H1 (cell line): Measurements from ENCODE around the gene SSNA1.

ENCODE experiments used
- CREB1 ChIP-seq: IDR thresholded peaks from 2 replicates; pipeline ENCODE4 v1.6.1; 2012; ENCODE audit warnings: inconsistent platforms
- EGR1 ChIP-seq: IDR thresholded peaks from 2 replicates; pipeline ENCODE4 v1.6.1; 2011; ENCODE audit warnings: low read depth, low read length, borderline replicate concordance
- EP300 ChIP-seq, 2 experiments: IDR thresholded peaks; 1 replicate in 1 of 2; 2 replicates in 1 of 2; pipeline ENCODE4 v1.6.1; 2011 to 2012; ENCODE audit warnings: low read depth in 2 of 2, low read length in 2 of 2, mild to moderate bottlenecking in 2 of 2, borderline replicate concordance in 1 of 2, inconsistent platforms in 1 of 2, moderate library complexity in 1 of 2
- EZH2 ChIP-seq: fragments of 200-600 bp; sonication (generic); IDR thresholded peaks from 2 replicates; pipeline ENCODE4 v1.7.1; 2012; ENCODE audit warnings: low read depth, mild to moderate bottlenecking, moderate library complexity, low read length, inconsistent platforms; ENCODE audit not compliant: severe bottlenecking
- POLR2A ChIP-seq, 2 experiments: IDR thresholded peaks; 1 replicate in 1 of 2; 2 replicates in 1 of 2; pipeline ENCODE4 v1.6.1; 2011; ENCODE audit warnings: low read depth in 2 of 2, low read length in 2 of 2, mild to moderate bottlenecking in 2 of 2; ENCODE audit errors: control extremely low read depth in 1 of 2
- POLR2AphosphoS5 ChIP-seq: IDR thresholded peaks from 2 replicates; pipeline ENCODE4 v1.6.1; 2011; ENCODE audit warnings: low read depth, low read length
- RAD21 ChIP-seq, 2 experiments: IDR thresholded peaks in 1 of 2; conservative IDR thresholded peaks in 1 of 2; 2 replicates each; pipeline ENCODE4 v1.6.1; 2011; ENCODE audit warnings: low read depth in 2 of 2, low read length in 2 of 2, improper control_type of control experiment in 1 of 2, inconsistent platforms in 1 of 2, mild to moderate bottlenecking in 1 of 2, moderate library complexity in 1 of 2
- RFX5 ChIP-seq: IDR thresholded peaks from 2 replicates; pipeline ENCODE4 v1.6.1; 2011; ENCODE audit warnings: low read depth, low read length, improper control_type of control experiment, borderline replicate concordance
- SP1 ChIP-seq: IDR thresholded peaks from 2 replicates; pipeline ENCODE4 v1.6.1; 2011; ENCODE audit warnings: low read depth, low read length
- TBP ChIP-seq: IDR thresholded peaks from 2 replicates; pipeline ENCODE4 v1.6.1; 2011; ENCODE audit warnings: low read depth, low read length, improper control_type of control experiment
- YY1 ChIP-seq: IDR thresholded peaks from 2 replicates; pipeline ENCODE4 v1.6.1; 2011; ENCODE audit warnings: low read depth, mild to moderate bottlenecking, low read length
- TF ChIP-seq, protein P1 (sequence below), 3 experiments: IDR thresholded peaks; 1 replicate in 2 of 3; 2 replicates in 1 of 3; pipeline versions ENCODE4 v1.5.1 to v1.6.1; 2011; ENCODE audit warnings: low read length in 3 of 3, mild to moderate bottlenecking in 3 of 3, inconsistent platforms in 2 of 3, low read depth in 1 of 3, moderate library complexity in 1 of 3; ENCODE audit not compliant: insufficient read depth in 1 of 3; ENCODE audit errors: control extremely low read depth in 1 of 3
- TF ChIP-seq, protein P2 (sequence below): IDR thresholded peaks from 2 replicates; pipeline ENCODE4 v1.6.1; 2012; ENCODE audit warnings: inconsistent platforms

DNA sequence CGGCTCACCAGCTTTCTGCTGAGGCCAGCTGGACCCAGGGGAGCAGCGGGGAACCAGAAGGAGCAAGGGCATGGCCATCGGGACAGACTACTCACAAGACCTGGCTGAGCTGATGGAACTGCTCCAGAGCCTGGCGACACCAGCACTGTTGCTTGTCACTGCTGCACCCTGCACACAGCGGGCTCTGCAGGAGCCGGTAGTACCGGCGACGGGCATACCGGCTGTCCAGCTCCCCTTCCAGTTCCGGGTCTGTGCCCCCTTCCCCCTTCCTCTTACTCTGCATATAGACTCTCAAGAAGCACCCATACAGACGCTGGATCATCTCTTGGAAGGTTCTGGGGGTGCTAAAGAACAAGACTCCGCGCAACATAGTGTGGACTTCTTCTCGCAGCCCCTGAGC is 1.1 kb upstream of the SSNA1 start:
- TF ChIP-seq EGR1 (no peak), CREB1 (no peak), POLR2A (IDR thresholded peaks at IDR 0.05; ENCODE audit: control extremely low read depth in 1 of 2, low read depth in 2 of 2, low read length in 2 of 2) (no peak), YY1 (no peak), SP1 (no peak), RAD21 (IDR thresholded peaks at IDR 0.05 in 1 of 2, conservative IDR thresholded peaks at IDR 0.05 in 1 of 2; ENCODE audit: low read depth in 2 of 2, low read length in 2 of 2) (no peak), TBP (no peak), RFX5 (no peak), POLR2AphosphoS5 (no peak), EP300 (IDR thresholded peaks at IDR 0.05; ENCODE audit: borderline replicate concordance in 1 of 2, low read depth in 2 of 2, low read length in 2 of 2) (no peak), EZH2 (no peak)
- TF ChIP-seq, protein P1, sequence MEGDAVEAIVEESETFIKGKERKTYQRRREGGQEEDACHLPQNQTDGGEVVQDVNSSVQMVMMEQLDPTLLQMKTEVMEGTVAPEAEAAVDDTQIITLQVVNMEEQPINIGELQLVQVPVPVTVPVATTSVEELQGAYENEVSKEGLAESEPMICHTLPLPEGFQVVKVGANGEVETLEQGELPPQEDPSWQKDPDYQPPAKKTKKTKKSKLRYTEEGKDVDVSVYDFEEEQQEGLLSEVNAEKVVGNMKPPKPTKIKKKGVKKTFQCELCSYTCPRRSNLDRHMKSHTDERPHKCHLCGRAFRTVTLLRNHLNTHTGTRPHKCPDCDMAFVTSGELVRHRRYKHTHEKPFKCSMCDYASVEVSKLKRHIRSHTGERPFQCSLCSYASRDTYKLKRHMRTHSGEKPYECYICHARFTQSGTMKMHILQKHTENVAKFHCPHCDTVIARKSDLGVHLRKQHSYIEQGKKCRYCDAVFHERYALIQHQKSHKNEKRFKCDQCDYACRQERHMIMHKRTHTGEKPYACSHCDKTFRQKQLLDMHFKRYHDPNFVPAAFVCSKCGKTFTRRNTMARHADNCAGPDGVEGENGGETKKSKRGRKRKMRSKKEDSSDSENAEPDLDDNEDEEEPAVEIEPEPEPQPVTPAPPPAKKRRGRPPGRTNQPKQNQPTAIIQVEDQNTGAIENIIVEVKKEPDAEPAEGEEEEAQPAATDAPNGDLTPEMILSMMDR (IDR thresholded peaks at IDR 0.05; ENCODE audit: control extremely low read depth in 1 of 3, insufficient read depth in 1 of 3, low read depth in 1 of 3, low read length in 3 of 3): no peak
- TF ChIP-seq, protein P2, sequence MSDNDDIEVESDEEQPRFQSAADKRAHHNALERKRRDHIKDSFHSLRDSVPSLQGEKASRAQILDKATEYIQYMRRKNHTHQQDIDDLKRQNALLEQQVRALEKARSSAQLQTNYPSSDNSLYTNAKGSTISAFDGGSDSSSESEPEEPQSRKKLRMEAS: no peak
